Endodermal cell (in vitro differentiated cells): ENCODE measurements around the gene SDK1. TPM values are rescaled to one million over a fixed set of nuclear protein-coding genes. Genes with fewer than 3 reads are reported as not detected.

Experiments used
- DNase-seq: peaks from one replicate; pipeline ENCODE4 v3.0.0-alpha.2; 2017
- H3K27ac ChIP-seq: 2 replicates; pipeline ENCODE4 v1.5.1; 2013; ENCODE audit warnings: mild to moderate bottlenecking, low read depth, low read length, moderate library complexity
- H3K27me3 ChIP-seq: 2 replicates; pipeline ENCODE4 v1.6.1; 2013; ENCODE audit warnings: mild to moderate bottlenecking, low read length, moderate library complexity; ENCODE audit not compliant: insufficient read depth, control insufficient read depth, poor library complexity, severe bottlenecking
- H3K36me3 ChIP-seq: 2 replicates; pipeline ENCODE4 v1.7.0; 2013; ENCODE audit warnings: mild to moderate bottlenecking, low read length, moderate library complexity; ENCODE audit not compliant: control insufficient read depth, insufficient read depth
- H3K4me1 ChIP-seq: one replicate; pipeline ENCODE4 v1.7.0; 2013; ENCODE audit warnings: low read length; ENCODE audit not compliant: control insufficient read depth, insufficient read depth
- H3K4me3 ChIP-seq: 2 replicates; pipeline ENCODE4 v1.5.1; 2013; ENCODE audit warnings: mild to moderate bottlenecking, low read length, moderate library complexity
- H3K9ac ChIP-seq: 2 replicates; pipeline ENCODE4 v1.6.1; 2013; ENCODE audit warnings: mild to moderate bottlenecking, low read length, moderate library complexity; ENCODE audit not compliant: poor library complexity, severe bottlenecking; ENCODE audit errors: extremely low read depth
- H3K9me3 ChIP-seq: 2 replicates; pipeline ENCODE4 v1.6.1; 2013; ENCODE audit warnings: mild to moderate bottlenecking, low read length, moderate library complexity; ENCODE audit not compliant: control insufficient read depth
- H3K27ac Mint-ChIP-seq: 2 replicates; pipeline ENCODE4 v1.8.0; 2020; ENCODE audit warnings: mixed read lengths
- H3K27me3 Mint-ChIP-seq: 2 replicates; pipeline ENCODE4 v1.8.0; 2021; ENCODE audit warnings: mild to moderate bottlenecking, mixed read lengths; ENCODE audit not compliant: insufficient read depth
- H3K36me3 Mint-ChIP-seq: 2 replicates; pipeline ENCODE4 v1.8.0; 2020; ENCODE audit warnings: low read depth, mixed read lengths
- H3K4me1 Mint-ChIP-seq: 2 replicates; pipeline ENCODE4 v1.8.0; 2020; ENCODE audit warnings: mixed read lengths
- H3K4me3 Mint-ChIP-seq: 2 replicates; pipeline ENCODE4 v1.8.0; 2020; ENCODE audit warnings: mild to moderate bottlenecking, moderate library complexity, mixed read lengths
- H3K9me3 Mint-ChIP-seq: 2 replicates; pipeline ENCODE4 v1.8.0; 2020; ENCODE audit warnings: mild to moderate bottlenecking, mixed read lengths
- WGBS, 2 experiments: methylation state at CpG; one replicate each; pipeline versions ENCODE4 v1.1.5 to v1.1.7; 2013; ENCODE audit warnings: missing lambda C conversion rate in 2 of 2, mixed read lengths in 1 of 2; ENCODE audit not compliant: insufficient coverage in 1 of 2, insufficient read length in 1 of 2; 5-methylcytosine and 5-hydroxymethylcytosine counted together
- total RNA-seq, 2 donors: library from RNA; stranded (reverse); fragmentation: NEBNext Ultra II Directional in 1 of 2; extraction: Animal tissue kit (Norgen Biotek cat#: 25700) in 1 of 2; gene quantifications; 2 replicates in 1 of 2; 3 replicates in 1 of 2; pipeline ENCODE4 v1.2.1, GENCODE V29; 2021
- TF ChIP-seq, protein P1 (sequence below): fragments of 200-600 bp; sonication (generic); conservative IDR thresholded peaks from 2 replicates; pipeline ENCODE4 v1.5.0; 2021; ENCODE audit warnings: antibody characterized with exemption, mild to moderate bottlenecking

SDK1 gene
- total RNA-seq, 2 donors from 2014 or later = 22.7 to 23.1 TPM

DNA sequence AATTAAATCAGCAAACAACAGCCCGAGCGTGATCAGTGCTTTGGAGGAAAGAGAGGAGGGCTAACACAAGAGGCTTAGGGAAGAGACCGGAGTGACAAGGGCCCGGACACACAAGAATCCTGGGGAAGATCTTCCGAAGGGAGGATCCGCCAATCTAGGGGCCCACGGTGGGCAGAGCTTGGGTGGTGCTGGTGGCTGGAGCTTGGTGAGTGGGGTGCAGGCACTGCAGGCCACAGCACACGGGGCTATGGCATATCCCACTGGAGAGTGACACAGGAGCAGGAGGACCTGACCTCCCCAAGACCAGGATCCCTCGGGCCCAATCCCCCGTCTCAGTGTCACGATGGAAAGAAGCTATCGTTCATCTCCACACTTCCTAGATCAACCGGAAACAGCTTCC, 909.8 kb downstream of the SDK1 start:
- Histone ChIP-seq H3K27me3 (no peaks in the 10 kb centered on the region), H3K4me1 (peaks cover 3% of the 10 kb centered on the region), H3K4me3 (no peak overlapping the region), H3K9me3 (no peaks in the 10 kb centered on the region), H3K36me3 (no peaks in the 10 kb centered on the region), H3K27ac (no peak overlapping the region), H3K9ac (no peak overlapping the region)
- Mint-ChIP-seq H3K4me3 (no peak overlapping the region), H3K9me3 (no peaks in the 10 kb centered on the region), H3K27ac (no peak overlapping the region), H3K4me1 (peaks cover 6% of the 10 kb centered on the region), H3K27me3 (no peaks in the 10 kb centered on the region), H3K36me3 (peaks cover 10% of the 10 kb centered on the region)
- no peak for DNase-seq
- 94 to 96% methylated on average over 4 to 13 of the region's 13 CpGs for WGBS, 2 experiments
- TF ChIP-seq, protein P1, sequence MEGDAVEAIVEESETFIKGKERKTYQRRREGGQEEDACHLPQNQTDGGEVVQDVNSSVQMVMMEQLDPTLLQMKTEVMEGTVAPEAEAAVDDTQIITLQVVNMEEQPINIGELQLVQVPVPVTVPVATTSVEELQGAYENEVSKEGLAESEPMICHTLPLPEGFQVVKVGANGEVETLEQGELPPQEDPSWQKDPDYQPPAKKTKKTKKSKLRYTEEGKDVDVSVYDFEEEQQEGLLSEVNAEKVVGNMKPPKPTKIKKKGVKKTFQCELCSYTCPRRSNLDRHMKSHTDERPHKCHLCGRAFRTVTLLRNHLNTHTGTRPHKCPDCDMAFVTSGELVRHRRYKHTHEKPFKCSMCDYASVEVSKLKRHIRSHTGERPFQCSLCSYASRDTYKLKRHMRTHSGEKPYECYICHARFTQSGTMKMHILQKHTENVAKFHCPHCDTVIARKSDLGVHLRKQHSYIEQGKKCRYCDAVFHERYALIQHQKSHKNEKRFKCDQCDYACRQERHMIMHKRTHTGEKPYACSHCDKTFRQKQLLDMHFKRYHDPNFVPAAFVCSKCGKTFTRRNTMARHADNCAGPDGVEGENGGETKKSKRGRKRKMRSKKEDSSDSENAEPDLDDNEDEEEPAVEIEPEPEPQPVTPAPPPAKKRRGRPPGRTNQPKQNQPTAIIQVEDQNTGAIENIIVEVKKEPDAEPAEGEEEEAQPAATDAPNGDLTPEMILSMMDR = no peak

DNA sequence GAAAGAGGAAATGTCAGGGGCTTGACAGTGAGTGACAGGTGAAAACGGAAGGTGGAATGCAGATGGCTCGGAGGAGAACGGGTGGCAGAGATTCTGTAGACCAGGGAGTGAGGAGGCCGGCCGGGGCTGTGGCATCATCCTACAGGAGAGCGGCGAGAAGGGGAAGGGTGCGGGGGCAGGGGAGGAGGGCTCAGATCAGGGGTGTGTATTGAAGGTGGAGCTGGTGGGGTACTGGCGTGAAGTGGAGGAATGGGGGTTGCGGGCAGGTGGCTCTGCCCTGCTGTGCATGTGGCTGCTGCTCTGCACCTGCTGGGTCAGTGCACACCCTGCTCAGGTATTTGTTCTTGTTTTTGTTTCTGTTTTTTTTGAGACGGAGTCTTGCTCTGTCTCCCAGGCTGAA, 910.2 kb downstream of the SDK1 start:
- Mint-ChIP-seq H3K9me3 (no peaks in the 10 kb centered on the region), H3K4me1 (peaks cover 6% of the 10 kb centered on the region), H3K4me3 (no peak overlapping the region), H3K27me3 (no peaks in the 10 kb centered on the region), H3K27ac (no peak overlapping the region), H3K36me3 (peaks cover 10% of the 10 kb centered on the region)
- TF ChIP-seq, protein P1 = no peak
- Histone ChIP-seq H3K27me3 (no peaks in the 10 kb centered on the region), H3K36me3 (no peaks in the 10 kb centered on the region), H3K9ac (no peak overlapping the region), H3K4me3 (no peak overlapping the region), H3K4me1 (peaks cover 3% of the 10 kb centered on the region), H3K9me3 (no peaks in the 10 kb centered on the region), H3K27ac (no peak overlapping the region)
- DNase-seq = no peak
- 94 to 98% methylated on average over 11 of the region's 11 CpGs for WGBS, 2 experiments

DNA sequence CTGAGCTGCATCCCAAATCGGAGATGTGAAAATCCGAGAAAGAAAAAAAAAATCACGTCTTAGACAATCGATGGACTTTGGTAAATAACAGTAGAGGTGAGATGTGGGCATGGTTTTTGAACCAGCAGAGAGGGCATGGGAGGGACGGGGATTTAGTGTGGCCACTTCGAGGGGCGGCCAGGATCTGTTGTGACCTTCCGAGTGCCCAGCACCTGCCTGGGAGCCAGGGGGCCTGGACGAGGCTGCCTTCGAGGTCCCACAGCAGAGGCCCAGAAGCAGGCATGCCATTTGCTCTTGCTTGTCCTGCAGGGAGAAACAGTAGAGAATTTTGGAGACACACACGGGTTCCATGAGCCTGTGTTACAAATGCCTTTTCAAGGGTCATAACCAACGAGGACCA, 911.3 kb downstream of the SDK1 start:
- no peak for DNase-seq
- no peak overlapping the region for H3K4me3 Mint-ChIP-seq
- WGBS, 2 experiments = 90% methylated on average over 10 to 12 of the region's 12 CpGs

More for the DNA sequence above, 911.3 kb downstream of the SDK1 start:
- Mint-ChIP-seq H3K36me3 (peaks cover 10% of the 10 kb centered on the region), H3K9me3 (no peaks in the 10 kb centered on the region), H3K4me1 (peaks cover 6% of the 10 kb centered on the region), H3K27ac (no peak overlapping the region), H3K27me3 (no peaks in the 10 kb centered on the region)
- Histone ChIP-seq H3K9ac (no peak overlapping the region), H3K36me3 (no peaks in the 10 kb centered on the region), H3K27me3 (no peaks in the 10 kb centered on the region), H3K27ac (no peak overlapping the region), H3K9me3 (no peaks in the 10 kb centered on the region), H3K4me1 (peaks cover 3% of the 10 kb centered on the region), H3K4me3 (no peak overlapping the region)
- TF ChIP-seq, protein P1 = no peak
